GM20431 (cell line): ENCODE measurements around the gene RALGAPA1.
"Not testable (repeated sequence)": the region's sequence is repeated elsewhere in the genome, so short reads cannot be mapped to it uniquely, and the experiment has no call there.

Experiments
- in situ Hi-C: fragments of 300-500 bp; cut with MseI, MboI; formaldehyde crosslinking; loops from one replicate; pipeline ENCODE4 v1.15.0; 2020; ENCODE audit warnings: low sequenced_read_pairs; ENCODE audit not compliant: unreplicated experiment

Gene RALGAPA1

DNA sequence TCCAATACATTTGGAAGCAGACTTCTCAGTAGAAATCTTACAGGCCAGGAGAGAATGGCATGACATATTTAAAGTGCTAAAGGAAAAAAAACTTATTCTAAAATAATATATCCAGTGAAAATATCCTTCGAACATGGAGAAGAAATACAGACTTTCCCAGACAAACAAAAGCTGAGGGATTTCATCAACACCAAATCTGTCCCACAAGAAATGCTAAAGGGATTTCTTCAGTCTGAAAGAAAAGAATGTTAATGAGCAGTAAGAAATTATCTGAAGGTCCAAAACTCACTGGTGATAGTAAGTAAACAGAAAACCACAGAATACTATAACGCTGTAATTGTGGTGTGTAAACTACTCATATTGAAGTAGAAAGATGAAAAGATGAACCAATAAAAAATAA lies 171.2 kb downstream of the RALGAPA1 start:
- in situ Hi-C loops: no loop called here

DNA sequence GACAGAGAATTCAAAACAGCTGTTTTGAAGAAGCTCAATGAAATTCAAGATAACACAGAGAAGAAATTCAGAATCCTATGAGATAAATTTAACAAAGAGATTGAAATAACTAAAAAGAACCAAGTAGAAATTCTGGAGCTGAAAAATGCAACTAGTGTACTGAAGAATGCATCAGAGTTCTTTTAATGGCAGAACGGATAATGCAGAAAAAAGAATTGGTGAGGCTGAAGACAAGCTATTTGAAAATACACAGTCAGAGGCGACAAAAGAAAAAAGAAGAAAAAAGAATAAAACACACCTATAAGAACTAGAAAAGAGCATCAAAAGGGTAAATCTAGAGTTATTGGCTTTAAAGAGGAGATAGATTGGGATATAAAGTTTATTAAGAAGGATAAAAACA lies 171.8 kb downstream of the RALGAPA1 start:
- in situ Hi-C loops: no loop called here

DNA sequence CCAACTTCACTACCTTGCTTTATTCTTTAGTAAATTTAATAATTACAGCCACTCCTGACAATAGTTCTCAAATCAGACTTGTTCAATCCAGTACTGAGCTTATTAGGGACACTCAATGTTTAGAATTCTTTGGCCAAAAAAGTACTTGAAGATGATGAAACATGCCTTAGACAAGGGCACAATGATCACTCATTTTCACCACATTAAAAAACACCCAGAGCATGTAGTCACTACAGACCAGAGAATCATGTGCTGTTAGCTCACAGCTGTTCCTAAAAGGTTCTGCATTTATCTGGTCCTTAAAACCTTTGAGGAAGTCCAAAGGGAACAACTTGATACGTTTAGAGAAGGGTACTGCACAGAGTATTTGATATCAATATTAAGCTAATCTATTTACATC lies 176.4 kb downstream of the RALGAPA1 start:
- in situ Hi-C loops: no loop called here

DNA sequence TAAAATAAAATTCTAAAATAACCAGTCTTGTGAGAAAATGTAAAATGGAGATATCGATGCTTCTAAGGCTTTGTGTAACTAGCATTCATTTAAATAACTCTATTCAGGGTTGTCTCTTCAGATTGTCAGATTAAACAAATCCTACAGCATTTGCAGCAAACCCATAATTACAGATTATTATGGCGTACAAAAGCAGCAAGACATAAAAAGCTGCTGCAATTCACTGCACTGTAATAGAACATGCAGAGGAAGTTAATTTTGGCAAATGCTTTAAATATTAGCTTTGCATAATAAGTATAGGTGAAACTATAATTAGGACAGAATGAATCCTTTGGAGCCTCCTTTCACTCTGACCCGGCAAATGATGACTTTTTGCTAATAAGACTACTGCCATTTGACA lies 176.8 kb downstream of the RALGAPA1 start:
- in situ Hi-C loops: no loop called here

GRCh38 chr14:35631071-35631805 lies 177.9 kb downstream of the RALGAPA1 start:
- in situ Hi-C loops: no loop called here

DNA sequence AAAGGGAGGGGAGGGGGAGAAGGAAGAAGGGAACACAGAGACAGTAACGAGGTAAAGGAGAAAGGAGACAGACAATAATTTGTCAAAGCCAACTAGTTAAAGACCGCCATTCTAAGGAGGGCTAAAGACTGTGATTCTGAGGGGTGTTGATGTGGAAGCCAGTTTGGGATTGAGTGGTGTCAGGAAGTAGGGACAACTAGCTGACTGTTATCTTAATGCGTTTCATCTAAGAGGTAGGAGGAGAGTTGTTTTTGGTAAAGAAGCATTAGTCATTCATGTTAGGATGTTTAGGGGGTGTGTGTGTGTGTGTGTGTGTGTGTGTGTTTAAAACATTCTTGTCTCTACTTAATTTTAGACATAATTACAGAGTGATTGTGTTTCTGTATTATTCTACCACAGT lies 180.1 kb downstream of the RALGAPA1 start:
- in situ Hi-C loops: no loop called here

- in situ Hi-C loops: not testable (repeated sequence)
These were observed 182.1 kb downstream of the RALGAPA1 start for GRCh38 chr14:35626947-35627346.

DNA sequence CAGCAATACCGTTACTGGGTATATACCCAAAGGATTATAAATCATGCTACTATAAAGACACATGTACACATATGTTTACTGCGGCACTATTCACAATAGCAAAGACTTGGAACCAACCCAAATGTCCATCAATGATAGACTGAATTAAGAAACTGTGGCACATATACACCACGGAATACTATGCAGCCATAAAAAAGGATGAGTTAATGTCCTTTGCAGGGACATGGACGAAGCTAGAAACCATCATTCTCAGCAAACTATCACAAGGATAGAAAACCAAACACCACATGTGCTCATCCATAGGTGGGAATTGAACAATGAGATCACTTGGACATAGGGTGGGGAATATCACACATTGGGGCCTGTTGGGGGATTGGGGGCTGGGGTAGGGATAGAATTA lies 187.1 kb downstream of the RALGAPA1 start:
- in situ Hi-C loops: not testable (repeated sequence)

GRCh38 chr14:35619998-35620397 lies 189.1 kb downstream of the RALGAPA1 start:
- in situ Hi-C loops: not testable (repeated sequence)

GRCh38 chr14:35619461-35619860 lies 189.6 kb downstream of the RALGAPA1 start:
- in situ Hi-C loops: not testable (repeated sequence)

DNA sequence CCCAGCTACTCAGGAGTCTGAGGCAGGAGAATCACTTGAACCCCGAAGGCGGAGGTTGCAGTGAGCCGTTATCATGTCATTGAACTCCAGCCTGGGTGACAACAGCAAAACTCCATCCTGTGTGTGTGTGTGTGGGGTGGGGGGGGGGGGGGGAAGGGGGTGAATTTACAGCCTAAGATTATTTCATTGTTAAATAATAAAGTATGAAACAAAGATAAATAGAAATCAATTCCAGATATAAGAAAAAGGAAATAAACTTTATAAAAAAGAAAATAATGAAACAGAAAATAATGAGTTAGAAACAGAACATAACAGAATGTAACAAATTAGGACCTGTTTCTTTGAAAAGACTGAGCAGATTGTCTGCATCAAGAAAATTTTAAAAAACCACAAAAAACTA lies 191.6 kb downstream of the RALGAPA1 start:
- in situ Hi-C loops: no loop called here

DNA sequence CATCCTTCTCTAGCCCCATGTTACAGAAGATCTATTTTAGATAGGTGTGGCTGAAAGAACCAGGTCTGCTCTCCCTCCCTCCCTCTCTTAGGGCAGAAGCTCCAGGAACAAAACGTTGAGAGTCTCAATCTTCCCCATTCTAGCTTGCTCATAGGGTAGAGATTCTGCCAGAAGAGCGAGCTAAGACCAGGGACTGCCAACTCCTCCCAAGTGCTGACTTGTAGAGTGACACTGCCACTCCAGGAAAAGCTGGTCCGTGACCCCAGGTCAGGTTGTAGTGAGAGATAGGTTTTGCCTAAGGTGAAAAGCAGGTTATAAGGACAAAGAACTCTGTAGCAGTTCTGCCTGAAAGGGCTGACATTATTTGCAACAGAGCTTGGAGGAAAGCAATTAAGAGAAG lies 201.7 kb downstream of the RALGAPA1 start:
- in situ Hi-C loops: no loop called here

- in situ Hi-C loops: no loop called here
These were observed 208.8 kb downstream of the RALGAPA1 start for GRCh38 chr14:35600253-35600652.

DNA sequence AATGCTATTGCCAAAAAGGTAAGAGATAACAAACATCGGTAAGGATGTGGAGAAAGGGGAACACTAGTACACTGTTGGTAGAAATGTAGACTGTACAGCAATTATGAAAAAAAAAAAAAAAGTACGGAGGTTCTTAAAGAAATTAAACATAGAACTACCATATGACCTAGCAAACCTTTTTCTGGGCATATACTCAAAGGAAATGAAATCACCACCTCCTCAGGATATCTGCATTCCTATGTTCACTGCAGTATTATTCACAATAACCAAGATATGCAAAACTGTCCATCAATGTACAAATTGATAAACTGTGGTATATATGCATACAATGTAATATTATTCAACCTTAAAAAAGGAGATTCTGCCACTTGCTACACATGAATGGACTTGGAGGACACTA lies 214.5 kb downstream of the RALGAPA1 start:
- in situ Hi-C loops: no loop called here

GRCh38 chr14:35587373-35587772 lies 221.7 kb downstream of the RALGAPA1 start:
- in situ Hi-C loops: not testable (repeated sequence)

- in situ Hi-C loops: no loop called here
These were observed 230.5 kb downstream of the RALGAPA1 start for GRCh38 chr14:35578639-35579038.

- in situ Hi-C loops: no loop called here
These were observed 231.0 kb downstream of the RALGAPA1 start for GRCh38 chr14:35578135-35578534.

- in situ Hi-C loops: no loop called here
These were observed 232.2 kb downstream of the RALGAPA1 start for GRCh38 chr14:35576856-35577255.

DNA sequence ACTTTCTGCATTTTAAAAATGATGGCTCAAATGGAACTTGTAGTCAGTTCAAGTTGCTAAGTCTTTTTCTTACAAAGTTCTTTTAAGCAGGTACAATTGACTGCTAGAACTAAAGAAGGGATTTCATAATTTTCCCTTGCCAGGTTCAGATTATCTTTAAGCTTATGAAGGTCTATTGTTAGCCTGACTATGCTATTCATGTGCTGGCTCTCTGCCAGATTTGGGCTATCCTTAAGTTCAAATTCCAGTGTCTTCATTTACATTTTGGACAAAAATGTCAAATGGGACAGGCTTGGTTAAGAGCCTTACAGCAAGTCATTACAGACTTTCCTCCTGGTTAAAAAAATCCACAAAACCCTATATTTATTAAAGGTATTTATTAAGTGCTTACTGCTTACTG lies 232.8 kb downstream of the RALGAPA1 start:
- in situ Hi-C loops: no loop called here

- in situ Hi-C loops: no loop called here
These were observed 235.2 kb downstream of the RALGAPA1 start for GRCh38 chr14:35573911-35574310.

GRCh38 chr14:35571598-35571997 lies 237.5 kb downstream of the RALGAPA1 start:
- in situ Hi-C loops: no loop called here

GRCh38 chr14:35565871-35566464 lies 243.1 kb downstream of the RALGAPA1 start:
- in situ Hi-C loops: no loop called here
